ENCODE results near the gene PRICKLE1.

- TF ChIP-seq POLR2A (IDR thresholded peaks at IDR 0.05) (no peak), CTCF (IDR thresholded peaks at IDR 0.05) (no peak)
Measured at GRCh38 chr12:42557586-42558172, 31.9 kb downstream of the PRICKLE1 start.

Measured in body of pancreas (tissue), 4 donors.